ENCODE data around the gene ACTN1.

ACTN1 gene

DNA sequence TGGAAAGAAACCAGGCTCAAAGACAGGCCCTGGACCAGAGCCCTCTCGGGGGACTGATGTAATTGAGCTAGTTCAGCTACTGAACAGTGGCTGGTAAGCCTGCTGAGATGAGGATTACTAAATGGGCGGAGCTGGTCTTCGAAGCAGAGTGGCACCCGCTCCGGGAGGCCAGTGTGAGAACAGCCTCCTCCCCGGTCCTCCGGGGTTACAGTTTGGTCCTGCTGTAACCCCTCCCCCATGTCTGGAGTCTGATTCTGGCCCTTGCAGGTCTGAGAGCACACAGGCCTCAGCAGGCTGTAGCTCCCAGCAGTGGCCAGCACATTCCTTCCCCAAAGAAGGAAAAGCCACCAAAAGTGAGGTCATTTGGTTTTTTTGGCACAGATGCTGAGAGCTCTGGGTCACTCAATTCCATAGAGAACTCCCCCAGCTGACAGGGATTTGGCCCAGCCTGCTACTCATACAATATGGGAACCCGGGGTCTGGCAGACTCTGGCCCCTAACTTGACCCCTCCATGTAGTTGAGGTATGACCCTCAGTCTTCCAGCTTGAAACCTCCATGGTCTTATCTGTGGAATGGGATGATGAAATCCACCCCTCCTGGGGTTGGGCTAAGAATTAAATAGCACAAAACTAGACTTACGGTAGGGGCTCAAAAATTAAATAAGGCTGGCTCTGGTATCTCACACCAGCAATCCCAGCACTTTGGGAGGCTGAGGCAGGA is 39.0 kb downstream of the ACTN1 start:
- TF ChIP-seq, protein P1, sequence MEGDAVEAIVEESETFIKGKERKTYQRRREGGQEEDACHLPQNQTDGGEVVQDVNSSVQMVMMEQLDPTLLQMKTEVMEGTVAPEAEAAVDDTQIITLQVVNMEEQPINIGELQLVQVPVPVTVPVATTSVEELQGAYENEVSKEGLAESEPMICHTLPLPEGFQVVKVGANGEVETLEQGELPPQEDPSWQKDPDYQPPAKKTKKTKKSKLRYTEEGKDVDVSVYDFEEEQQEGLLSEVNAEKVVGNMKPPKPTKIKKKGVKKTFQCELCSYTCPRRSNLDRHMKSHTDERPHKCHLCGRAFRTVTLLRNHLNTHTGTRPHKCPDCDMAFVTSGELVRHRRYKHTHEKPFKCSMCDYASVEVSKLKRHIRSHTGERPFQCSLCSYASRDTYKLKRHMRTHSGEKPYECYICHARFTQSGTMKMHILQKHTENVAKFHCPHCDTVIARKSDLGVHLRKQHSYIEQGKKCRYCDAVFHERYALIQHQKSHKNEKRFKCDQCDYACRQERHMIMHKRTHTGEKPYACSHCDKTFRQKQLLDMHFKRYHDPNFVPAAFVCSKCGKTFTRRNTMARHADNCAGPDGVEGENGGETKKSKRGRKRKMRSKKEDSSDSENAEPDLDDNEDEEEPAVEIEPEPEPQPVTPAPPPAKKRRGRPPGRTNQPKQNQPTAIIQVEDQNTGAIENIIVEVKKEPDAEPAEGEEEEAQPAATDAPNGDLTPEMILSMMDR (IDR thresholded peaks at IDR 0.05) = no peak

DNA sequence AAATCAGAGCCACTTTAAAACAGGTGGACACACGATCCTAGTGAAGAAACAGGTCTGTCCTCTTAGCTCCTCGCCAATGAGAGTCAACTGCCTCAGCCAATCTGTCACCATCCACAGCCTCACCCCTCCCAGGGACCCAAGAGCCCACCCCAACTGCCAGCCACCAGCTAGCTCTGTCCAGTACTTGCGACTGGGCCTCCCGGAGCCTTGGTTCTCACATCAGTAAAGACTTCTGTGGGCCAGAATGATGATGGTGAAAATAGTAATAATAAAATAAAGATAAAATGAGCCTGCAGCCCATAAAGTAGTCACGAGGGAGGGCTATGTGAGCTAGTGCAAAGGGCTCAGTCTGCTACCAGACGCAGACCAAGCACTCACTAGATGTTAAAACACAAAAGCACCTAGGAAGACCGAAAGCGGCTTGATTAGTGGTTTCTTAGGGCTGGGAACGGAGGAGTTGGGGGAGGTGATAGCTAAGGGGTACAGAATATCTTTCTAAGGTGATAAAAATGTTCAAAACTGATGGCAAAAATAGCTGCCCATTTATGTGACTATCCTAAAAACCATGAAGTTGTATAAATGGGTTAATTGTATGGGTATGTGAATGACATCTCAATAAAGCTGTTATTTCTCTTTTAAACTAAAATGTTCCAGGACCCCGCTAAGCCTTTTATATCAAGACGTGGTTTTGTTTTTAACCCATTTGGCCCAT is 39.8 kb downstream of the ACTN1 start:
- TF ChIP-seq, protein P1 (IDR thresholded peaks at IDR 0.05) = no peak

DNA sequence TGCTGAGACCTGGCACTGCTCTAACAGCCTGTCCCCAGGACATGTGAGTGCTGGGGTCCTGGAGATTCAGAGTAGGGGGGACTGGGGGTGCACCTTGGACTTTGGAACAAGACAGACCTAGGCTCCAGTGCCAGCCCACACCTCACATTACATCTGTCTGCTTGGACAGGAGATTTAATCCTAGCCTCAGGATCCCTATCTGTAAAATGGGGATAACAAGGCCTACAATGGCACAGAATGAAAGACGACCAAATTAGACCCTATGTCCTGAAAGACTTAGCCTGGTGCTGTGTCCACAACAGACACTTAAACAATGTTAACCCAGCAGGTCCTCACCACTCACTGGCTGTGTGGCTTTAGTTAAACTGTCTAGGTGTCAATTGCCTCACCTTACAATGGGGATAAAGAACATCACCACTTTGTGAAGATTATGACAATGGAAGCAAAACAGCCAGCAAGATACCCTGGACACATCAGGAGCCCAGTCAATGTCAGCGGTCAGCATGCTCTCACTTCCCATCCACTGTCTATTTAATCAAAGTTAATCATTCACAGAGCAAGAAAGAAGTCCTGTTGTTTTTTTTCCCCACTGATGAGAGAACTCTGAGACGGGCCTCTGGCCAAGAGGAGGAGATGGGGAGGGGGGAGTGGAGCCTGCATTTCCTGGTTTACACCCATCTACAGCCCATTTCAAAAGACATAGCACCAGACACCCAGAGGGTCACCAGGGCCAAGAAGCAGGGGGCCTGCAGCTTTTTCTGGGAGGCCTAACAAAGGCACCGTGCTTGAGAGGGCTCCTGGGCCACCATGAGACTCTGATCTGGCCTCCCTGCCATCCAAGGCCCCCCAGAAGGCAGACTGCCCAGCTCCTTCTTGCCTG is 40.6 kb downstream of the ACTN1 start:
- TF ChIP-seq, protein P1 (IDR thresholded peaks at IDR 0.05) = no peak

DNA sequence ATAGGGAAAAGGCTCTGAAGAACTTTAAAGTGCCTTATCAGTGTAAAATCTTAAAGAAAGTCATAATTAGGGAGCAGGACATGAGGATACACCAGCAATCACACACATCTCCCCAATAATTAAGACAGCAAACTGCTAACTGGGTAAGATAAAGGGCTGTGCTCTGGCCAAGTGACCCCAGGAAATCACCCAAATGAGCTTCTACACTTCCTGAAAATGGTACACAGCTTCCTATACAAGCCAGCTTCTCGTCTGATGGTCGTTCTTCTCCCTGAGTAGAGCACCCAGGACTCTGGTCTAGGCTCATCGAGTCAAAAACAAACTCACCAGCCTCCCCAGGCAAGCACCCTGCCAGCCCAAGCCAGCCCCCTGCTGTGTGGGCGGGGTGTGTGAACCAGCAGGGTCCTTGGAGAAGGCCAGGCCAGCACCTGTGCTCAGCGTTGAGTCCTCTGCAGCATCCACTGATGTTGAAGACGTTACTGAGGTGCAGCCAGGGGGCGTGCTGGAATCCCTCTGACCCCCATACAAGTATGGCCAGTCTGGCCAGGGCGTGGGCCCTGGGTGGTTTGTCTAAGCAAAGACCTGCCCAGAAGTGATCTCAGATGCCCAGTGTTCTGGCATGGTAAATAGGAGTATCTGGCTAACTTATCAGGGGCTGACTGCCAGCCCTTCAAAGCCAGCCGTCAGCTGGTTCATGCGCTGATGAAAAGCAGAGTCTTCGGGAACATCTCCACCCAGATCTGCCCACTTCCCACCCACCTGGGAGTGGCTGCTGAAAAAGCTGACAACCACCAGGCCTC is 41.4 kb downstream of the ACTN1 start:
- TF ChIP-seq, protein P1 (IDR thresholded peaks at IDR 0.05) = peak; percentile 53

DNA sequence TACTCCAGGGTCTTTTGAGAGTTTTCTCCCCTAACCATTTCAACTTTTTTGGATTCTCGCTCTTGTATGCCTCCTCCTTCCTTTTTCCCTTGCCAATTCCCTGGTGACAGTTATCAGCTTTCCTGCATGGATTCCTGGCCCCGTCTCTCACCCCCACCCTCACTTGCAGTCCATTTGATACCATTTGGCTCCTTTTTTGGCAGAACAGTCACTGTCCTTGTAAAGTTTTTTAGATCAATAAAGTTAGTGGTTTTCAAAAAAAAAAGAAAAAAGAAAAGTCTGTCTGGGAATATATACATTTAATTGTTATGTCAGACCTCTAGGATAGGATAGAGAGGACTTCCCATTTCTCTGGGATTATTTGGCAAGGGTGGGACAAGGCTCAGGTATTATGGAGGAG is 42.1 kb downstream of the ACTN1 start:
- TF ChIP-seq, protein P1 (IDR thresholded peaks at IDR 0.05) = no peak

DNA sequence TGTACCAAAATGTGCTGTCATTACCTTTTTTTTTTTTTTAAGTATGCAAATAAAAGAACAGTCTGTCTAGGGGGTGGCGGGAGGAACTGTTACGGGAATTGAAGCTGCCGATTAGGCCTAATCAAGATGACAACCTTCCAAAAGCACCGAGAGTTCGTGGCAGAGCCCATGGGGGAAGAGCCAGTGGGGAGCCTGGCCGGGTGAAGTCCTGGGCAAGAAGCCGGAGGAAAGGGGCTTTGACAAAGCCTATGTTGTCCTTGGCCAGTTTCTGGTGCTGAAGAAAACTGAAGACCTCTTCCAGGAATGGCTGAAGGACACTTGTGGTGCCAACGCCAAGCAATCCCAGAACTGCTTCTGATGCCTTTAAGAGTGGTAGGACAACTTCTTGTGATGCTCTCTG is 42.6 kb downstream of the ACTN1 start:
- TF ChIP-seq, protein P1 (IDR thresholded peaks at IDR 0.05) = no peak

DNA sequence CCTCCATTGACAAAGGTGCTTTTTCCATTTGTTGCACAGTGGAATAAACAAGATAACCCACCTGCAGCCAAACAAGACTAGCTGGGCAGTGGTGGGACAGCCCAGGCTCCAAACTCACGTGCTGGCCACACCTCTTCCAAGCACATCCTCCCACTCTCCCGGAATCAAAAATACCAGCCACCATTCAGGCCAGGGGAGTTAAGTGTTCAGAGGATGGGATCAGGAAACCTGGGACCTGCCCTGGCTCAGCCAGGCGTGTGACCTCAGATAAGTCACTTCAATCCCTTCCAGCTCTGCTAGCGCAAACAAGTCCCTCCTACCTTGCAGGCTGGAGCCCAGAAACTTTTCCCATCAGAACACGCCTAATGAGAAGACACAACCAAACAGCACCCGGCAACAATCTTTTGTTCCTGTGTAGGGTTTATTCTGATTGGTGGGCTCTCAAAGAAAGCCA is 43.3 kb downstream of the ACTN1 start:
- TF ChIP-seq, protein P1 (IDR thresholded peaks at IDR 0.05) = no peak
